AG04449 (cell line): Measurements from ENCODE around the gene ZC3H6.

ENCODE experiments used
- CTCF ChIA-PET: fragments of 350-600 bp; formaldehyde crosslinking; extraction: SDS; loops from one replicate; lab custom pipeline; 2021; ENCODE audit warnings: antibody characterized with exemption; lab: Yijun Ruan, JAX
- POLR2A ChIA-PET: fragments of 400-600, 350-600 bp; formaldehyde crosslinking; extraction: SDS; loops from one replicate; lab custom pipeline; 2020; ENCODE audit warnings: antibody characterized with exemption, inconsistent platforms; lab: Yijun Ruan, JAX
- DNase-seq: peaks from one replicate; pipeline ENCODE4 v3.0.0-alpha.2; 2010; ENCODE audit warnings: low read depth, low spot score
- H3K4me3 ChIP-seq: 2 replicates; pipeline ENCODE4 v1.5.1; 2011; ENCODE audit warnings: low read depth, mild to moderate bottlenecking, control low read depth, low read length
- CTCF ChIP-seq: IDR thresholded peaks from one replicate; pipeline ENCODE4 v1.5.1; 2011; ENCODE audit warnings: mild to moderate bottlenecking, moderate library complexity, low read length, control low read depth, inconsistent platforms; ENCODE audit not compliant: insufficient read depth; ENCODE audit errors: missing control alignments

The ZC3H6 gene

GRCh38 chr2:112301973-112302372 lies 26.6 kb downstream of the ZC3H6 start:
- H3K4me3 ChIP-seq = no peak overlapping the region
- no peak for DNase-seq
- CTCF ChIA-PET = interaction anchor here (2.4 kb wide), 1 partner anchor 42 kb away, joined by 7 read pairs; no protein-coding TSS in a partner anchor
- TF ChIP-seq CTCF = no peak
- POLR2A ChIA-PET = no interaction called here

GRCh38 chr2:112304298-112304941 lies 29.0 kb downstream of the ZC3H6 start:
- CTCF ChIA-PET = no interaction called here

GRCh38 chr2:112305132-112305531 lies 29.7 kb downstream of the ZC3H6 start:
- CTCF ChIA-PET = no interaction called here
- no peak overlapping the region for H3K4me3 ChIP-seq
- POLR2A ChIA-PET = no interaction called here
- no peak for TF ChIP-seq CTCF
- no peak for DNase-seq

More at GRCh38 chr2:112304298-112304941, 29.0 kb downstream of the ZC3H6 start:
- no peak overlapping the region for H3K4me3 ChIP-seq
- TF ChIP-seq CTCF = no peak
- POLR2A ChIA-PET = no interaction called here
- no peak for DNase-seq

GRCh38 chr2:112310906-112311305 lies 35.5 kb downstream of the ZC3H6 start:
- ChIA-PET CTCF (no interaction called here), POLR2A (no interaction called here)
- no peak for DNase-seq
- no peak for TF ChIP-seq CTCF
- no peak overlapping the region for H3K4me3 ChIP-seq

GRCh38 chr2:112311932-112312331 lies 36.5 kb downstream of the ZC3H6 start:
- ChIA-PET POLR2A (no interaction called here), CTCF (interaction anchor here (1.2 kb wide), 1 partner anchor 16 kb away, joined by 3 read pairs; no protein-coding TSS in a partner anchor)
- DNase-seq = no peak
- no peak for TF ChIP-seq CTCF
- H3K4me3 ChIP-seq = no peak overlapping the region

- TF ChIP-seq CTCF = no peak
- CTCF ChIA-PET = interaction anchor here (1.2 kb wide), 1 partner anchor 17 kb away, joined by 3 read pairs; no protein-coding TSS in a partner anchor
- POLR2A ChIA-PET = no interaction called here
Observed at GRCh38 chr2:112312821-112313220, 37.4 kb downstream of the ZC3H6 start.

More at GRCh38 chr2:112312821-112313220, 37.4 kb downstream of the ZC3H6 start:
- no peak for DNase-seq
- no peak overlapping the region for H3K4me3 ChIP-seq
